WTC11 (cell line): ENCODE results near the gene TECR. TPM values are rescaled to one million over a fixed set of nuclear protein-coding genes. Genes with fewer than 3 reads are reported as not detected.

ENCODE experiments used
- ATAC-seq: fragments of 200-7000 bp; cut with Tn5 transposase; 2 replicates; pipeline ENCODE4 v1.10.0; 2021; ENCODE audit warnings: mild to moderate bottlenecking, moderate library complexity
- CTCF ChIA-PET: fragments of 300-600 bp; sonication (Branson Sonifier 250); formaldehyde crosslinking; loops from one replicate; lab custom pipeline; 2021; ENCODE audit warnings: antibody characterized with exemption; lab: Charles Lee
- POLR2A ChIA-PET: fragments of 350-600 bp; sonication (Branson Sonifier 250); formaldehyde crosslinking; loops from one replicate; lab custom pipeline; 2021; ENCODE audit warnings: antibody characterized with exemption; lab: Charles Lee
- DNase-seq: peaks from one replicate; pipeline ENCODE4 v3.0.0; 2021; ENCODE audit warnings: low spot score
- H3K27ac Mint-ChIP-seq: 2 replicates; pipeline ENCODE4 v1.8.0; 2021; ENCODE audit warnings: mixed read lengths
- H3K27me3 Mint-ChIP-seq: 2 replicates; pipeline ENCODE4 v1.8.0; 2021; ENCODE audit warnings: low read depth, mild to moderate bottlenecking, moderate library complexity, mixed read lengths
- H3K36me3 Mint-ChIP-seq: 2 replicates; pipeline ENCODE4 v1.8.0; 2021; ENCODE audit warnings: mixed read lengths
- H3K4me1 Mint-ChIP-seq: 2 replicates; pipeline ENCODE4 v1.8.0; 2022; ENCODE audit warnings: mixed read lengths
- H3K4me3 Mint-ChIP-seq: 2 replicates; pipeline ENCODE4 v1.8.0; 2021; ENCODE audit warnings: mild to moderate bottlenecking, moderate library complexity, mixed read lengths
- H3K9me3 Mint-ChIP-seq: 2 replicates; pipeline ENCODE4 v1.8.0; 2021; ENCODE audit warnings: mixed read lengths
- ETV6 ChIP-seq: sonication (generic); formaldehyde crosslinking; IDR thresholded peaks from 2 replicates; pipeline ENCODE4 v1.8.1; 2022; ENCODE audit warnings: mild to moderate bottlenecking, missing genetic modification reagents
- FOXJ3 ChIP-seq: sonication (generic); formaldehyde crosslinking; IDR thresholded peaks from 2 replicates; pipeline ENCODE4 v1.9.0; 2021; ENCODE audit warnings: missing genetic modification reagents, mild to moderate bottlenecking, borderline replicate concordance
- GABPB1 ChIP-seq: sonication (generic); formaldehyde crosslinking; IDR thresholded peaks from 2 replicates; pipeline ENCODE4 v1.8.1; 2023; ENCODE audit warnings: mild to moderate bottlenecking, missing genetic modification reagents
- MXD4 ChIP-seq: fragments of 250-450 bp; sonication (Bioruptor Pico); IDR thresholded peaks from 2 replicates; pipeline ENCODE4 v1.8.0; 2021; ENCODE audit warnings: mild to moderate bottlenecking, moderate library complexity, borderline replicate concordance
- NFE2L1 ChIP-seq: sonication (generic); formaldehyde crosslinking; IDR thresholded peaks from 2 replicates; pipeline ENCODE4 v1.8.1; 2023; ENCODE audit warnings: missing genetic modification reagents
- NR1H2 ChIP-seq: sonication (generic); formaldehyde crosslinking; IDR thresholded peaks from 2 replicates; pipeline ENCODE4 v1.9.0; 2021; ENCODE audit warnings: mild to moderate bottlenecking, moderate library complexity, missing genetic modification reagents
- NR2C2 ChIP-seq: sonication (generic); formaldehyde crosslinking; IDR thresholded peaks from 2 replicates; pipeline ENCODE4 v1.8.0; 2022; ENCODE audit warnings: mild to moderate bottlenecking, missing genetic modification reagents
- NR3C1 ChIP-seq: sonication (generic); formaldehyde crosslinking; conservative IDR thresholded peaks from 2 replicates; pipeline ENCODE4 v1.8.1; 2023; ENCODE audit warnings: low read depth, mild to moderate bottlenecking, missing genetic modification reagents
- RELA ChIP-seq: sonication (generic); formaldehyde crosslinking; IDR thresholded peaks from 2 replicates; pipeline ENCODE4 v1.8.1; 2022; ENCODE audit warnings: missing genetic modification reagents, mild to moderate bottlenecking, borderline replicate concordance
- SMAD3 ChIP-seq: sonication (generic); formaldehyde crosslinking; IDR thresholded peaks from 2 replicates; pipeline ENCODE4 v1.8.0; 2022; ENCODE audit warnings: missing genetic modification reagents, mild to moderate bottlenecking, borderline replicate concordance
- SOX15 ChIP-seq: fragments of 250-450 bp; sonication (Bioruptor Pico); IDR thresholded peaks from 2 replicates; pipeline ENCODE4 v1.9.0; 2021; ENCODE audit warnings: mild to moderate bottlenecking
- TCF7 ChIP-seq: sonication (generic); formaldehyde crosslinking; IDR thresholded peaks from 2 replicates; pipeline ENCODE4 v1.8.0; 2022; ENCODE audit warnings: mild to moderate bottlenecking, low read depth, missing genetic modification reagents, moderate library complexity
- TEAD1 ChIP-seq: sonication (generic); formaldehyde crosslinking; IDR thresholded peaks from 2 replicates; pipeline ENCODE4 v1.8.0; 2022; ENCODE audit warnings: mild to moderate bottlenecking, missing genetic modification reagents
- ZNF219 ChIP-seq: sonication (generic); formaldehyde crosslinking; IDR thresholded peaks from 2 replicates; pipeline ENCODE4 v1.8.0; 2023; ENCODE audit warnings: missing genetic modification reagents, mild to moderate bottlenecking, borderline replicate concordance
- ZNF263 ChIP-seq: sonication (generic); formaldehyde crosslinking; IDR thresholded peaks from 2 replicates; pipeline ENCODE4 v1.8.1; 2022; ENCODE audit warnings: low read depth, mild to moderate bottlenecking, moderate library complexity, missing genetic modification reagents
- ZNF671 ChIP-seq: fragments of 250-450 bp; sonication (Bioruptor Pico); IDR thresholded peaks from 2 replicates; pipeline ENCODE4 v1.8.0; 2021; ENCODE audit warnings: mild to moderate bottlenecking
- total RNA-seq: library from RNA; stranded (reverse); gene quantifications from 3 replicates; pipeline ENCODE4 v1.2.3, GENCODE V29; 2021
- TF ChIP-seq, protein P1 (sequence below): sonication (generic); formaldehyde crosslinking; IDR thresholded peaks from 2 replicates; pipeline ENCODE4 v1.8.1; 2023; ENCODE audit warnings: mild to moderate bottlenecking, missing genetic modification reagents, moderate library complexity
- TF ChIP-seq, protein P2 (sequence below): sonication (generic); formaldehyde crosslinking; IDR thresholded peaks from 2 replicates; pipeline ENCODE4 v1.8.1; 2022; ENCODE audit warnings: mild to moderate bottlenecking, moderate library complexity, missing genetic modification reagents
- TF ChIP-seq, protein P3 (sequence below): fragments of 200-600 bp; IDR thresholded peaks from 2 replicates; pipeline ENCODE4 v1.8.0; 2022; ENCODE audit warnings: antibody characterized with exemption

The TECR gene
- total RNA-seq, 1 experiment from 2014 or later, result 161 TPM

DNA sequence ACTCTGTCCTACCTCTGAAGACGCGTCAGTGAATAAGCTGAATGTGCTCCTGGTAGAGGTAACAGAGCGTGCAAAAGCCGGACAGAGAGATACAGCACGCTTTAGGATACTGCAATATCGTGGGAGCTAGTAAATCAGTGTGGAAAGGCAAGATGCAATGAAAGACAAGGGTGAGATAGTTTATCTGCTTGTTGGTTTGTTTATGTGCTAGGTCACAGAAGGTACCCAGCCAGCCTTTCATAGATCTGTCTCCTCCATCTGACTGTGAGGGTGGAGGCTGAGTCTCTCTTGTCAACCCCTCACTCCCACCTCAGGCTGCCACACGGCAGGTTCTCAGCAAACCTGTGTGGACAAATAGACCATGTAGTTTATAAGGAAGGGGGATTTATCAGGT is 32.6 kb upstream of the TECR start:
- DNase-seq (no peak), ATAC-seq (no peak)
- no peaks in the 10 kb centered on the region for H3K9me3 Mint-ChIP-seq
- TF ChIP-seq, protein P1, sequence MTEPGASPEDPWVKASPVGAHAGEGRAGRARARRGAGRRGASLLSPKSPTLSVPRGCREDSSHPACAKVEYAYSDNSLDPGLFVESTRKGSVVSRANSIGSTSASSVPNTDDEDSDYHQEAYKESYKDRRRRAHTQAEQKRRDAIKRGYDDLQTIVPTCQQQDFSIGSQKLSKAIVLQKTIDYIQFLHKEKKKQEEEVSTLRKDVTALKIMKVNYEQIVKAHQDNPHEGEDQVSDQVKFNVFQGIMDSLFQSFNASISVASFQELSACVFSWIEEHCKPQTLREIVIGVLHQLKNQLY (CRISPR knock-in tag), result no peak
- no peak for TF ChIP-seq RELA (CRISPR knock-in tag)
- no peak for TF ChIP-seq ZNF219 (CRISPR knock-in tag)
- TF ChIP-seq MXD4 (CRISPR knock-in tag), result no peak
- TF ChIP-seq FOXJ3 (CRISPR knock-in tag), result no peak
- TF ChIP-seq, protein P2, sequence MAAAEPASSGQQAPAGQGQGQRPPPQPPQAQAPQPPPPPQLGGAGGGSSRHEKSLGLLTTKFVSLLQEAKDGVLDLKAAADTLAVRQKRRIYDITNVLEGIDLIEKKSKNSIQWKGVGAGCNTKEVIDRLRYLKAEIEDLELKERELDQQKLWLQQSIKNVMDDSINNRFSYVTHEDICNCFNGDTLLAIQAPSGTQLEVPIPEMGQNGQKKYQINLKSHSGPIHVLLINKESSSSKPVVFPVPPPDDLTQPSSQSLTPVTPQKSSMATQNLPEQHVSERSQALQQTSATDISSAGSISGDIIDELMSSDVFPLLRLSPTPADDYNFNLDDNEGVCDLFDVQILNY (CRISPR knock-in tag), result no peak
- TF ChIP-seq SMAD3 (CRISPR knock-in tag), result no peak
- TF ChIP-seq, protein P3, sequence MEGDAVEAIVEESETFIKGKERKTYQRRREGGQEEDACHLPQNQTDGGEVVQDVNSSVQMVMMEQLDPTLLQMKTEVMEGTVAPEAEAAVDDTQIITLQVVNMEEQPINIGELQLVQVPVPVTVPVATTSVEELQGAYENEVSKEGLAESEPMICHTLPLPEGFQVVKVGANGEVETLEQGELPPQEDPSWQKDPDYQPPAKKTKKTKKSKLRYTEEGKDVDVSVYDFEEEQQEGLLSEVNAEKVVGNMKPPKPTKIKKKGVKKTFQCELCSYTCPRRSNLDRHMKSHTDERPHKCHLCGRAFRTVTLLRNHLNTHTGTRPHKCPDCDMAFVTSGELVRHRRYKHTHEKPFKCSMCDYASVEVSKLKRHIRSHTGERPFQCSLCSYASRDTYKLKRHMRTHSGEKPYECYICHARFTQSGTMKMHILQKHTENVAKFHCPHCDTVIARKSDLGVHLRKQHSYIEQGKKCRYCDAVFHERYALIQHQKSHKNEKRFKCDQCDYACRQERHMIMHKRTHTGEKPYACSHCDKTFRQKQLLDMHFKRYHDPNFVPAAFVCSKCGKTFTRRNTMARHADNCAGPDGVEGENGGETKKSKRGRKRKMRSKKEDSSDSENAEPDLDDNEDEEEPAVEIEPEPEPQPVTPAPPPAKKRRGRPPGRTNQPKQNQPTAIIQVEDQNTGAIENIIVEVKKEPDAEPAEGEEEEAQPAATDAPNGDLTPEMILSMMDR, result no peak
- TF ChIP-seq, all 79 proteins: peak for 0
- Mint-ChIP-seq H3K4me1 (peaks cover 21% of the 10 kb centered on the region), H3K36me3 (peaks cover 14% of the 10 kb centered on the region), H3K4me3 (peak overlapping the region; percentile 52), H3K27me3 (peaks cover 4% of the 10 kb centered on the region; the same call in 1 of the 2 replicates), H3K27ac (peak overlapping the region; percentile 95)
- ChIA-PET CTCF (interaction anchor here (0.6 to 4.2 kb wide), 15 partner anchors 9 to 360 kb away, joined by 3 to 46 read pairs (median 6); partner anchors contain the start of genes ASF1B, DNAJB1 and PTGER1), POLR2A (interaction anchor here (0.6 to 1.9 kb wide), 6 partner anchors 11 to 192 kb away, joined by 3 to 7 read pairs (median 4); partner anchors contain the start of gene DNAJB1)

DNA sequence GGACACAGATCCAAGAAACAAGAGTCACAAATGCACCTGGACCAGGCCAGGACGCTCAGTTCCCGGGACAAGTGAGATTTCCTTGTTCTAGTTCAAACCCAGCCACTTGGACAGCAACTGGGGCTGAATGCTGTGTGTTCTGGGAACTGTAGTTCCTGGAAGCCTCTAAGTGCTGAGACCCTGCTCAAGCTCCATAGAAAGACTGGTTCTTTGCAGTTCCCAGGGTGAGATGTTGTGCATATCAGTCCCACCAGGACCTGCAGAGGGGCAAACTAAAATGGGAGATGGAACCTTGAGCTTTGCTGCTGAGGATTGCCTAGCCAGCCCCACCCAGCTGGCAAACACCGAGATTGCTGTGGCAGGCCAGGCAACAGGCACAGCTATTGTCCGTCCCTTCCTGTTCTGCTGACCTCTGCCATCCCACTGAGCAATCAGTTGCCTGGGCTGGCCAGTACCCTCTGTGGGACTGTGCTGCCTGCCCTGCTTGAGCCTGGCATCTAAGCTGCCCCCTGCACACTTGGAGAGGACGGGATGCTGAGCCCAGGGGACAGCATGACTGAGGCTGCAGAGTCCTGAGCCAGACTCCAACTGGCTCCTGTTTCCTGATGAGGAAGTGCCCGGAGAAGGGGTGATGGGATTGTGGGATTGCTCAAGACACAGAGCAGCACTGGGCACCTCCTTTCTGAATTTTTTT is 32.0 kb upstream of the TECR start:
- Mint-ChIP-seq H3K27me3 (peaks cover 4% of the 10 kb centered on the region; the same call in 1 of the 2 replicates), H3K4me1 (peaks cover 21% of the 10 kb centered on the region), H3K27ac (peak overlapping the region; percentile 95), H3K36me3 (peaks cover 12% of the 10 kb centered on the region), H3K9me3 (no peaks in the 10 kb centered on the region), H3K4me3 (peak overlapping the region; percentile 52; the same call in 1 of the 2 replicates)
- TF ChIP-seq NR3C1 (no peak), NR2C2 (no peak), SOX15 (CRISPR knock-in tag) (no peak), NR1H2 (no peak), ETV6 (no peak), NFE2L1 (CRISPR knock-in tag) (no peak)
- POLR2A ChIA-PET, result interaction anchor here (1.9 kb wide), 1 partner anchor 21 kb away, joined by 6 read pairs; the partner anchor contains the start of gene DNAJB1
- no peak for DNase-seq
- ATAC-seq, result no peak
- CTCF ChIA-PET, result interaction anchor here (0.6 to 4.2 kb wide), 14 partner anchors 8 to 635 kb away, joined by 3 to 46 read pairs (median 4); partner anchors contain the start of genes DNAJB1 and PTGER1

DNA sequence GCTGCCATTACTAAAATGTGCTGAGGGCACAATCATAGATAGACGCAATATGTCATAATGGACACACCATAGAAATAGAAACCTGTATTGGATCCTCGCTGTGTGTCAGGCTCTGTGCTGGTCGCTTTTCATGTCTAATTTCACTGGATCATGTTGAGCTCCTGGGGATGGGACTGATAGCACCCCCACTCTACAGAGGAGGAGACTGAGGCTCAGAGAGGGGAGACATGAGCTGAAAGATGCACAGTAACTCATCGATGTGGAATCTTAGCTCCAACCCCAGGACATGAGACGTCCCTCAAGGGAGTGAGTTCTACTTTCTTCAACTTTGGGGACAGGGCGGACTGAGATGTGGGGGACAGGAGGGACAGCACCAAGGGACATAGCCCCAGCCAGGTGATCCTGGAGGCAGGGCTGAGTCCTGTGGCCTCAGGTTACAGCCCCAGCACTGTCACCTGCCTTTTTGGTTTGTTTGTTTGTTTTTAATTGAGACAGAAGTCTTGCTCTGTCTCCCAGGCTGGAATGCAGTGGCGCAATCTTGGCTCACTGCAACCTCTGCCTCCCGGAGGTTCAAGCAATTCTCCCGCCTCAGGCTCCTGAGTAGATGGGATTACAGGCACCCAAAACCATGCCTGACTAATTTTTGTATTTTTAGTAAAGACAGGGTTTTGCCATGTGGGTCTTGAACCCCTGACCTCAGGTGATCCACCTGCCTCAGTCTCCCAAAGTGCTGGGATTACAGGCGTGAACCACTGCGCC is 26.9 kb upstream of the TECR start:
- no peak overlapping the region for H3K27ac Mint-ChIP-seq
- H3K9me3 Mint-ChIP-seq, result no peaks in the 10 kb centered on the region
- H3K4me1 Mint-ChIP-seq, result peaks cover 7% of the 10 kb centered on the region
- TF ChIP-seq TEAD1, result no peak
- peak; percentile 67 for TF ChIP-seq GABPB1 (CRISPR knock-in tag)
- no peak for TF ChIP-seq TCF7
- TF ChIP-seq ZNF263 (CRISPR knock-in tag), result no peak
- no peak for TF ChIP-seq ZNF671 (CRISPR knock-in tag)
- DNase-seq (no peak), ATAC-seq (no peak)
- CTCF ChIA-PET, result interaction anchor here (0.5 to 1.6 kb wide), 3 partner anchors 10 to 71 kb away, joined by 3 to 5 read pairs (median 4); no protein-coding TSS in a partner anchor
- POLR2A ChIA-PET, result no interaction called here
- peaks cover 12% of the 10 kb centered on the region; the same call in 1 of the 2 replicates for H3K27me3 Mint-ChIP-seq
- no peaks in the 10 kb centered on the region for H3K36me3 Mint-ChIP-seq
- H3K4me3 Mint-ChIP-seq, result no peak overlapping the region
